NB4 (cell line): Measurements from ENCODE around the gene NRDE2.
"Not testable (repeated sequence)": the region's sequence is repeated elsewhere in the genome, so short reads cannot be mapped to it uniquely, and the experiment has no call there.

Experiments used
- DNase-seq: peaks from one replicate; pipeline ENCODE4 v3.0.0; 2010; ENCODE audit warnings: low read depth
- H3K4me3 ChIP-seq: one replicate; pipeline ENCODE4 v1.5.1; 2011; ENCODE audit warnings: mild to moderate bottlenecking, low read depth, low read length, moderate library complexity
- CTCF ChIP-seq: IDR thresholded peaks from one replicate; pipeline ENCODE4 v1.5.1; 2012; ENCODE audit warnings: low read depth, low read length
- MAX ChIP-seq: IDR thresholded peaks from 2 replicates; pipeline ENCODE4 v1.6.1; 2011; ENCODE audit warnings: low read depth, low read length
- MYC ChIP-seq: IDR thresholded peaks from 2 replicates; pipeline ENCODE4 v1.6.1; 2011; ENCODE audit warnings: low read depth, low read length
- POLR2A ChIP-seq: IDR thresholded peaks from 2 replicates; pipeline ENCODE4 v1.6.1; 2011; ENCODE audit warnings: mild to moderate bottlenecking; ENCODE audit not compliant: insufficient read length; ENCODE audit errors: extremely low read depth

NRDE2 gene

GRCh38 chr14:90235179-90235976 is 96.4 kb downstream of the NRDE2 start:
- H3K4me3 ChIP-seq, result no peak overlapping the region
- TF ChIP-seq MAX (peak; percentile 98), POLR2A (no peak), CTCF (peak; percentile 65), MYC (peak; percentile 95)
- peak; percentile 85 for DNase-seq

- not testable (repeated sequence) for H3K4me3 ChIP-seq, DNase-seq
These were observed 101.8 kb downstream of the NRDE2 start for GRCh38 chr14:90229942-90230341.

GRCh38 chr14:90228478-90228877 is 103.3 kb downstream of the NRDE2 start:
- no peak for DNase-seq
- no peak overlapping the region for H3K4me3 ChIP-seq
- TF ChIP-seq CTCF (no peak), MAX (no peak), MYC (no peak), POLR2A (no peak)
